Right forelimb (tissue), 1 donor: ENCODE results near the gene PRTN3.

Experiments used
- DNase-seq: peaks from one replicate; pipeline ENCODE4 v3.0.0-alpha.2; 2018

The PRTN3 gene

GRCh38 chr19:803686-804418 lies 36.9 kb upstream of the PRTN3 start:
- no peak for DNase-seq

- no peak for DNase-seq
Observed at GRCh38 chr19:804419-805165, 36.2 kb upstream of the PRTN3 start.

DNA sequence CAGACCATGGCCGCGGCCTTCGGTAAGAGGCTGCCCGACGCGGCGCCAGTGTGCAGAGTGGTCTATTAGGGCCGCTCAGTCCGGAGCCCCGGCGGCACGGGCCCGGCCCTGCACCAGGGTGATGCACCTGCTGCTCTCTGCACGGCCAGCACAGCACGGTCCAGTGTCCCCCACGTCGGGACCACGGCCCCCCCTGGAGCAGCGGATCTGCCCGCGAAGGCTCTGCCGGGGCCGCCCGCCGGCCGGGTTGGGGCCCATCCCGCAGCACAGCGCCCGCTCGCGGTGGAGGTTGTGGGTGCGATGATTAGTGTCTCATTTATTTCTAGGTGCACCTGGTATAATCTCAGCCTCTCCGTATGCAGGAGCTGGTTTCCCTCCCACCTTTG lies 35.6 kb upstream of the PRTN3 start:
- DNase-seq, result no peak

GRCh38 chr19:805600-806550 lies 34.9 kb upstream of the PRTN3 start:
- no peak for DNase-seq

- no peak for DNase-seq
Observed at GRCh38 chr19:806815-807421, 33.9 kb upstream of the PRTN3 start.

- no peak for DNase-seq
Observed at GRCh38 chr19:807627-808422, 33.0 kb upstream of the PRTN3 start.

- DNase-seq, result no peak
Observed at GRCh38 chr19:808423-808775, 32.4 kb upstream of the PRTN3 start.

- no peak for DNase-seq
Observed at GRCh38 chr19:810077-810855, 30.5 kb upstream of the PRTN3 start.

GRCh38 chr19:810883-811489 lies 29.8 kb upstream of the PRTN3 start:
- DNase-seq, result no peak

- no peak for DNase-seq
Observed at GRCh38 chr19:811506-812048, 29.2 kb upstream of the PRTN3 start.

GRCh38 chr19:812049-812746 lies 28.6 kb upstream of the PRTN3 start:
- no peak for DNase-seq

- DNase-seq, result no peak
Observed at GRCh38 chr19:812747-813218, 28.0 kb upstream of the PRTN3 start.

DNA sequence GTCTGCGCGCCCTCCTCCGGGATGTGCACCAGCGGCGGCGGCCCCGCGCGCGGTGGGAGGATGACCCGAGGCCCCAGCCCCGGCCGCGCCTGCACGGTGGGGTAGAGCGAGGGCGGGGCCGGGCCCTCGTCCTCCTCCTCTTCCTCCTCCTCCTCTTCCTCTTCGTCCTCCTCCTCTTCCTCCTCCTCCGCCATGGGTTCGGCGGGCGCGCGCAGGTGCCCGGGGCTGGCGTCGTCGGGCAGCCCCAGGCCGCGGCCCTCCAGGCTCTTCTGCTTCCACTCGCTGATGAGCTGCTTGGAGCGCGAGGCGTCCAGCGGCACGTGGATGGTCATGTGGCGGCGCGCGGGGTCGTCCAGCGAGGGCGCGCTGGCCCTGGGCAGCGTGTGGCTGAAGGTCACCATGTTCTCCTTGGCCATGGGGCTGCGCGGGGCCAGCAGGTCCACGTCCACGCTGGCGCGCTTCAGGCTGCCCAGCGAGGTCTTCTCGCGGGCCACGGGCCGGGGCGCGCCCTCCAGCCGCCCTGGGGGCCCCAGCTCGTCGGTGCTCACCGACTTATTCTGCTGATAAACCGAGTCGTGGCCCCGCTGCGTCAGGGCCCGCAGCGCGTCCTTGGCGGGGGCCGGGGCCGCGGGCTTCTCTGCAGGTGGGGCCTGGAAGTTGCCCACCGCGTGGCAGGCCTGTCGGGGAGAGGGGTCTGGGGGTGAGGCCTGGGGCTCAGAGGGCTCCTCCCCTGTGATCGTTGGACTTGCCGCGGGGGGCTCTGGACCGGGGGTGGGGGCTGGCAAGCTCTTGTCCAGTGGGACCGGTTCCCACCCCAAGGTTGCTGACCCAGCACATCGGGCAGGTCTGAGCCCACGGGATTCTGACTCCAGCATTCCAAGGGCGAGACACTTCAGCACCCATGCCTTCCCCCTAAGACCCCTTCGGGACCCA lies 27.3 kb upstream of the PRTN3 start:
- DNase-seq, result no peak

DNA sequence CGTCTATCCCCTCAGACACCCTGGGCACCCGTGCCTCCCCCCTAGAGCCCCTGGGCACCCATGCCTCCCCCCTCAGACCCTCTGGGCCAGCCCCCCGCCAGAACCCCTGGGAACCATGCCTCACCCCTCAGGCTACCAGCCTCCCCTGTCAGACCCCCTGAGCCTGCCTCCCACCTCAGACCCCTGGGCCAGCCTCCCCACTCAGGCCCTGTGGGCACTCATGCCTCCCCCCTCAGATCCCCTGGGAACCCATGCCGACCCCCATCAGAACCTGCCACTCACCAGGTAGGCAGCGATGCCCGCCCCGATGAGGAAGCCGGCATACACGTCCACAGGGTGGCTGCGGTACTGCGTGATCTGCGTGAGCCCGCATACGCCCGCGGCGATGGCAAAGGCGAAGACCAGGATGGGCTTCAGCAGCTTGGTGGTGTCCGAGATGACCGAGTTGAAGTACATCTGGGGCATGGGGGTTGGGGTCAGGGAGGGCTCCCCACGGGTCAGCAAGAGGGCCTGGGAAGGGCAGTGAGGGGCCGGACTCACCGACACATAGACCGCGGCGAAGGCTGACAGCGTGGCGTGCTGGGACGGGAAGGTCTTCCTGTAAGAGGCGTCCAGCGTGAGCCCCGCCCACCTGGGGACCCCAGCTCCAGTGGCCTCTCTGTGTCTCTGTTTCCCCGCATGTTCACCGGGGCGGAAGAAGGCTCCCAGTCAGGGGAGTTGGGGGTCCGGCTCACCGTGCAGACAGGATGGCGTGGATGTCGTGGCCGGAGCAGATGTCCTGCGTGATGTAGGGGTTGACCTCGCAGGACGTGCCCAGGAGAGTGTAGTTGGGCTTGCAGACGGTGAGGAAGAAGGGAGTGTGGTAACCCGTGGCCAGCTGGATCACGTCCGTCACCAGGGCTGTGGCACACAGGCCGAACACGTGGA lies 26.4 kb upstream of the PRTN3 start:
- no peak for DNase-seq

DNA sequence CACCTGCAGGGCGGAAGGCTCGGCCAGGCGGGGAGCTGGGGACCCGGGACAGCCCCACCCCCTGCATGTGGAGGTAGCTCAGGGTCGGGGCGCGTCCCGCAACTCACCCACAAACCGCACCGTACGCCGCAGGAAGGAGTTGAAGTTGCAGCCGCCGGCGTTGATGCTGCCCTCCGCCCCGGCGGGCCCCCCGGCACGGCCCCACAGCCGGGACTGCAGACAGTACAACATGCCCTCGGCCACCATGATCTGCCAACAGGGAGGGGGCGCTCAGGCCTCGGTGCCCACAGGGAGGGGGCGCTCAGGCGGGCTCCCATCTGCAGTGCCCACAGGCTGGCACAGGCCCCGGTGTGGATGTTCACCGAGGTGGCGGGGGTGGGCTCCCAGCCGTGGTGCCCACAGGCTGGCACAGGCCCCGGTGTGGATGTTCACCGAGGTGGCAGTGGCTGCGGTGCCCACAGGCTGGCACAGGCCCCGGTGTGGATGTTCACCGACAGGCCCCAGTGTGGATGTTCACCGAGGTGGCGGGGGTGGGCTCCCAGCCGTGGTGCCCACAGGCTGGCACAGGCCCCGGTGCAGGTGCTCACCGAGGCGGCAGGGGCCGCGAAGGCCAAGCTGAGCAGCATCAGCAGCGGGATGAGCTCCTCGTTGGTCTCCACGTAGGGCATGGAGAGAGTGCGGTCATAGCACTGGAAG lies 25.6 kb upstream of the PRTN3 start:
- no peak for DNase-seq

DNA sequence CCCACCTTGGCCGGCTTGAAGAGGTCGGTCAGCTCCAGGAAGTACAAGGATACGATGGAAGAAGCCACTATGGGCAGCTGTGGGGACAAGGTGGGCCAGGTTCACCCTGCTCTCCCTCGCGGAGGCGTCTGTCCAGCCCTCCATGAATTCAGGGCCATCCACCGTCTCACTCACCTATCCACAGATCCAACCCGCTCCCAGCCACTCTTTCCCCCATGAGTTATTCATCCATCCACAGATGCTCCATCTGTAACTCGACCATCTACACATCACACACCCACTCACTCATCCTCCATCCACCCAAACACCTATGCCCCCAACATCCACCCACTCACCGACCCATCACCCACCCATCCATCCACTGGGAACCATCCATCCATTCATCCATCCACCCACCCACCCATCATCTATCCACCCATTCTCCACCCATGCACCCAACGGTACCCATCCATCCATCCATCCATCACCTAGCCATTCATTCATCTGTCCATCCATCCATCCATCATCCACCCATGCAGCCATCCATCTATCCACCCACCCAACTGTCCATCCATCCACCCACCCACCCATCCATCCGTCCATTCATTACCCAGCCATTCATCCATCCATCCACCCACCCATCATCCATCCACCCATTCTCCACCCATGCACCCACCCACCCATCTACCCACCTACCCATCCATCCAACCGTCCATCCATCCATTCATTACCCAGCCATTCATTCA lies 24.9 kb upstream of the PRTN3 start:
- DNase-seq, result no peak
